Smooth muscle cell (in vitro differentiated cells): ENCODE results near the gene CECR2. TPM values are rescaled to one million over a fixed set of nuclear protein-coding genes. Genes with fewer than 3 reads are reported as not detected.
A peak's percentile ranks its signal among the peaks of the same experiment; 100 is the strongest.

Experiments used
- DNase-seq: peaks from one replicate; lab custom pipeline; 2025; ENCODE audit not compliant: unreplicated experiment; lab: John Stamatoyannopoulos, UW
- H2AFZ ChIP-seq: fragments of 200-600 bp; sonication (generic); 2 replicates; pipeline ENCODE4 v1.6.0; 2016; ENCODE audit warnings: antibody characterized with exemption, low read depth, mild to moderate bottlenecking
- H3F3A ChIP-seq: fragments of 200-600 bp; sonication (generic); 2 replicates; pipeline ENCODE4 v1.6.0; 2017; ENCODE audit warnings: antibody characterized with exemption, low read depth
- H3K27ac ChIP-seq: fragments of 200-600 bp; sonication (generic); 2 replicates; pipeline ENCODE4 v1.5.1; 2016; ENCODE audit warnings: low read depth, mild to moderate bottlenecking
- H3K27me3 ChIP-seq: fragments of 200-600 bp; sonication (generic); 2 replicates; pipeline ENCODE4 v1.6.1; 2016; ENCODE audit warnings: low read depth, mild to moderate bottlenecking
- H3K36me3 ChIP-seq: fragments of 200-600 bp; sonication (generic); 2 replicates; pipeline ENCODE4 v1.5.1; 2016; ENCODE audit warnings: low read depth
- H3K4me1 ChIP-seq: fragments of 200-600 bp; sonication (generic); 2 replicates; pipeline ENCODE4 v1.5.1; 2016; ENCODE audit warnings: low read depth
- H3K4me2 ChIP-seq: fragments of 200-600 bp; sonication (generic); 2 replicates; pipeline ENCODE4 v1.6.0; 2016; ENCODE audit warnings: mild to moderate bottlenecking
- H3K4me3 ChIP-seq: fragments of 200-600 bp; sonication (generic); 2 replicates; pipeline ENCODE4 v1.5.1; 2016; ENCODE audit warnings: mild to moderate bottlenecking
- H3K79me2 ChIP-seq: fragments of 200-600 bp; sonication (generic); 2 replicates; pipeline ENCODE4 v1.6.0; 2016; ENCODE audit warnings: low read depth, mild to moderate bottlenecking
- H3K9ac ChIP-seq: fragments of 200-600 bp; sonication (generic); 2 replicates; pipeline ENCODE4 v1.6.0; 2016; ENCODE audit warnings: low read depth
- H3K9me3 ChIP-seq: fragments of 200-600 bp; sonication (generic); replicated peaks from 2 replicates; pipeline ENCODE4 v1.5.1; 2016; ENCODE audit warnings: low read depth
- H4K20me1 ChIP-seq: fragments of 200-600 bp; sonication (generic); 2 replicates; pipeline ENCODE4 v1.6.0; 2016; ENCODE audit warnings: low read depth
- CTCF ChIP-seq: fragments of 200-600 bp; sonication (generic); IDR thresholded peaks from 2 replicates; pipeline ENCODE4 v1.5.1; 2017; ENCODE audit warnings: borderline replicate concordance, mild to moderate bottlenecking, antibody characterized with exemption; ENCODE audit not compliant: insufficient read depth, poor library complexity, severe bottlenecking
- WGBS: methylation state at CpG from one replicate; pipeline ENCODE4 v1.1.7; 2016; ENCODE audit warnings: low lambda C conversion rate; 5-methylcytosine and 5-hydroxymethylcytosine counted together
- polyA plus RNA-seq: library from polyadenylated mRNA; unstranded; fragments of >200 nt; fragmentation: Nextera tagmentation; extraction: Ambion mirVana; gene quantifications from 2 replicates; pipeline ENCODE4 v1.2.1, GENCODE V29; 2016
- total RNA-seq: library from RNA; depleted of rRNA; stranded (reverse); fragments of >200 nt; gene quantifications from 2 replicates; pipeline ENCODE4 v1.2.3, GENCODE V29; 2014

Gene CECR2
- total and polyA plus RNA-seq, 2 experiments from 2014 or later, result 1.4 to 2.8 TPM

DNA sequence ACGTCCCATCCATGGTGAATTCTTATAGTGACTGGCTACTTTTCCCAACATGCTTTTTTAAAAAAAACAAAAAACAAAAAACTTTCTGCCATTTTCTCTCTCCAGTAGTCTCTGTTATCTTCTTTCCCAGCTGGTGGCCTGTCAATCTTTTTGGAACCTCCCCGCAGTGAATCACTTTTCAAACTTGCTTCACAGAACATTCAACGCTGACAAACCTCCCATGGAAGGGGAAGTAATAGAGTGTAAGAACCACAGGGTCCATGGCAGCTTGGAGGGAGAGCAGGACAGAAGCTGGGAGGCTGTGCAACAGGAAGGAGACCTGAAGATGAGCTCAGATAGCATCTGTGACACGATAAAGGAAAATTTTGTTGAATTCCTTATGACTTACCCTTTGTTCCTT, 9.8 kb upstream of the CECR2 start:
- Histone ChIP-seq H3K79me2 (no peaks in the 10 kb centered on the region), H4K20me1 (no peaks in the 10 kb centered on the region), H3K27ac (no peak overlapping the region), H3K36me3 (no peaks in the 10 kb centered on the region), H2AFZ (no peak overlapping the region), H3K4me2 (no peak overlapping the region), H3K4me1 (no peaks in the 10 kb centered on the region), H3F3A (no peaks in the 10 kb centered on the region), H3K9me3 (no peaks in the 10 kb centered on the region), H3K27me3 (no peaks in the 10 kb centered on the region), H3K4me3 (no peak overlapping the region), H3K9ac (no peak overlapping the region)
- no peak for DNase-seq
- 69% methylated on average over 4 of the region's 4 CpGs for WGBS
- no peak for TF ChIP-seq CTCF

GRCh38 chr22:17366329-17366728, 2.9 kb upstream of the CECR2 start:
- no peak overlapping the region for H3K4me2 ChIP-seq
- TF ChIP-seq CTCF, result no peak
- no peaks in the 10 kb centered on the region for H3K27me3 ChIP-seq
- peaks cover 10% of the 10 kb centered on the region for H3K4me1 ChIP-seq
- no peak overlapping the region for H3K4me3 ChIP-seq
- no peak overlapping the region for H3K27ac ChIP-seq
- peaks cover 11% of the 10 kb centered on the region for H3K79me2 ChIP-seq
- no peaks in the 10 kb centered on the region for H3K36me3 ChIP-seq
- peak overlapping the region; percentile 87 for H2AFZ ChIP-seq
- WGBS, result 84% methylated on average over 13 of the region's 13 CpGs
- DNase-seq, result no peak
- no peak overlapping the region for H3K9ac ChIP-seq
- H4K20me1 ChIP-seq, result no peaks in the 10 kb centered on the region
- no peaks in the 10 kb centered on the region for H3K9me3 ChIP-seq
- no peaks in the 10 kb centered on the region for H3F3A ChIP-seq

GRCh38 chr22:17366830-17367229, 2.4 kb upstream of the CECR2 start:
- H2AFZ ChIP-seq, result peak overlapping the region; percentile 87
- 11% methylated on average over 11 of the region's 11 CpGs for WGBS
- DNase-seq, result peak; percentile 5
- H3K9ac ChIP-seq, result no peak overlapping the region
- no peaks in the 10 kb centered on the region for H4K20me1 ChIP-seq
- H3K4me2 ChIP-seq, result peak overlapping the region; percentile 91
- no peaks in the 10 kb centered on the region for H3F3A ChIP-seq
- peak overlapping the region; percentile 38 for H3K4me3 ChIP-seq
- no peaks in the 10 kb centered on the region for H3K36me3 ChIP-seq
- TF ChIP-seq CTCF, result peak; percentile 44
- peaks cover 16% of the 10 kb centered on the region for H3K79me2 ChIP-seq
- H3K4me1 ChIP-seq, result peaks cover 10% of the 10 kb centered on the region
- no peaks in the 10 kb centered on the region for H3K27me3 ChIP-seq
- H3K9me3 ChIP-seq, result no peaks in the 10 kb centered on the region
- no peak overlapping the region for H3K27ac ChIP-seq

DNA sequence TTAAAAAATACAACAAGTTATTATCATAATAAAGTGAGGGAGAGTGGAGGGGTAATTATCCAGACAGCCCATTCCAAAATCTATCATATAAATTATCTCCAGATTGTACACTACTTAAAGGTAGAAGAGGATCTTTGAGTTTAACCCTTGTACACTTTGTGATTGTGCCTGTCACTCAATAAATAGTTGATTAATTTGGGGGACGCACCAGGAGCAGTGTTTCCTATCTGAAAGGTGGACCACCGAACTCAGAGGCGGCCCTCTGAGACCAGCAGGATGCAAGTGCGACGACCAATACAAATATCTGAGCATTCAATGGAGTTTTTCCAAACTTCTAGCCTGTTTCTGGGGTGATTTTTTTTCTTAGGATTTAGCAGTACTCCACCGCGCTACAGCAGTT, 1.1 kb upstream of the CECR2 start:
- Histone ChIP-seq H3K36me3 (no peaks in the 10 kb centered on the region), H2AFZ (peak overlapping the region; percentile 81), H3K9me3 (no peaks in the 10 kb centered on the region), H3K9ac (no peak overlapping the region), H3K4me3 (peak overlapping the region; percentile 68), H3K27ac (no peak overlapping the region), H3K79me2 (peaks cover 30% of the 10 kb centered on the region), H4K20me1 (no peaks in the 10 kb centered on the region), H3K4me1 (peaks cover 10% of the 10 kb centered on the region), H3K4me2 (peak overlapping the region; percentile 91), H3F3A (no peaks in the 10 kb centered on the region), H3K27me3 (no peaks in the 10 kb centered on the region)
- no peak for TF ChIP-seq CTCF
- no peak for DNase-seq
- under 1% methylated on average over 7 of the region's 7 CpGs for WGBS
